NCI-H82 (cell line): ENCODE measurements around the gene LPAR3.
"Not testable (repeated sequence)": the region's sequence is repeated elsewhere in the genome, so short reads cannot be mapped to it uniquely, and the experiment has no call there.

ENCODE experiments used
- DNase-seq: peaks from one replicate; lab custom pipeline; 2025; lab: John Stamatoyannopoulos, UW

Gene LPAR3, protein sequence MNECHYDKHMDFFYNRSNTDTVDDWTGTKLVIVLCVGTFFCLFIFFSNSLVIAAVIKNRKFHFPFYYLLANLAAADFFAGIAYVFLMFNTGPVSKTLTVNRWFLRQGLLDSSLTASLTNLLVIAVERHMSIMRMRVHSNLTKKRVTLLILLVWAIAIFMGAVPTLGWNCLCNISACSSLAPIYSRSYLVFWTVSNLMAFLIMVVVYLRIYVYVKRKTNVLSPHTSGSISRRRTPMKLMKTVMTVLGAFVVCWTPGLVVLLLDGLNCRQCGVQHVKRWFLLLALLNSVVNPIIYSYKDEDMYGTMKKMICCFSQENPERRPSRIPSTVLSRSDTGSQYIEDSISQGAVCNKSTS

DNA sequence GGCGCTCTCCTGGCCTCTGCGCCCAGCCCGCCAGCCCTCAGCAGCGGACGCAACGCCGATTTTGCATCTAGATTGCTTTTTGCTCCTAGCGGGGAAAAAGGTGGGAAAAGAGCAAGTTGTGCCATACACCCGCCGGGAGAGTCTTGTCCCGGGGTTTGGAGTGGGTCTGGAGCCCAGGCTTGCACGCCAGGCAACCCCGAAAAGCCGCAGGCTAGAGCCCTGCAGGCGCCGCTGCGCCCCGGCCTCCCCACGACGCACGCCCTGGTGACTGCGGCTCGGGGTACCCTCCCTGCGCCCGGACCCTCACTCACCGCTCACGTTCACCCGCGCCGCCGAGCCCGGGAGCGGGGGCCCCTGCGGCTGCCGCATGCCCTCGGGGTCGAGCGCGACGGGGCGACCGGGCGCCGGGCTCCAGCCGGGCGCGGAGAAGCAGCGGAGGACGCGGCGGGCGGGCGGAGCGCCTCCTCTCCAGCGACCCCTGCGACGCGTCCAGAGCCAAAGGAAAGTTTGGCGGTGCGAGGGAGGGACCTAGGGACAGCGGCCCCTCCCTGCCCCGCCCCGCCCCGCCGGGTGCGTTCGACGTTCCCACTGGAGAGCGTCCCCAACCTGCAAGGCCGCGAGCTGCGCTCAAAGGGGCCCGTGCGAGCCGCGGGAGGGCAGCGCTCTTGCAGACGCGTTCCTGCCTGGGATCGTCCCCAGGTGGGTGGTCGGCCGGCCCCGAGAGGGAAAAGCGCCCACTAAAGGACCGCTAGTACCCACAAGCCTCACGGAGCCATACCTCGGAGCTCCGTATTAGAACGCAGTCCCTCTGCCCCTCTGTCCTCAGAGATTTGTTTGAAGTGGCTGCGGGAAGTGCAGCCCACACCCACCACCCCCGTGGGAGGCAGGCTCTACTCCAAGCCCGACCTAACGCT, at the start of gene LPAR3:
Gene LPAR3, minus strand, starts transcription at position 502 of the 914 bp plus-strand sequence. CDS start 27,086 bp downstream, outside the sequence.
- DNase-seq = peak; percentile 87

DNA sequence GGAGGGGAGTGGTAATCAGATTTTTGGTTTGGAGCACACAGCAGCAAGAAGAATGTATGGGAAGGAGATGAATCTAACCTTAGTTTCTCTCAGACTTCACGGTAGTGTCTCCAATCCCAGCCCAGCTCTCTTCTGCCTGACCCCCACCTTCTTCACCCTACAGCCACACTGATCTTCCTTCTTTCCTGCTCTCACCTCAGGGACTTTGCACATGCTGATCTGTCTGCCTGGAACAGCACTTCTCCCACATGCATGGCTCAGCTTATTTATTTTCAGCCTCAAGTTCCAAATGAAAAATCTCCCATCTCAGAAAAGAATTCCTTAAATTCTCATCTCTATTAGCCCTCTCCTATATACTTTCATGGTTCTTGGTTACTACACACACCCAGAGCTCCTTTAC, 48.8 kb upstream of the LPAR3 start:
- no peak for DNase-seq

DNA sequence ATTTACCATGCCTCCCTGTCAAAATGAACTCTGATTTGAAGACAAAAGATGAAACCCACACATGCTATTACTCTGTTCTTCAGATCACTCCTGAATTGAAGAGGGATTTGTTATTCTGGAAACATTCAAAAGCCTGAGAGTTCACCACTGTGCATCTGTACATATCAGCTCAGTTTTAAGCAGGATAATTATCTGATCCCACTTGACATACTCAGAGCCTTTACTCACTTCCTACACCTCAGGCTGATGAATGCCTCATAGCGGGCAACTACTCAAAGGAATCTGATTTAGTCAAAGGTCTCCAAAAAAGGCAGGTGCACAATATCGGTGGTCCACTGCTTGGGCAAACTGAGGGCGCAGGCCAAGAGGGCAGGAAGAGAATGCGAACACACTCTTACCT, 47.5 kb upstream of the LPAR3 start:
- no peak for DNase-seq

DNA sequence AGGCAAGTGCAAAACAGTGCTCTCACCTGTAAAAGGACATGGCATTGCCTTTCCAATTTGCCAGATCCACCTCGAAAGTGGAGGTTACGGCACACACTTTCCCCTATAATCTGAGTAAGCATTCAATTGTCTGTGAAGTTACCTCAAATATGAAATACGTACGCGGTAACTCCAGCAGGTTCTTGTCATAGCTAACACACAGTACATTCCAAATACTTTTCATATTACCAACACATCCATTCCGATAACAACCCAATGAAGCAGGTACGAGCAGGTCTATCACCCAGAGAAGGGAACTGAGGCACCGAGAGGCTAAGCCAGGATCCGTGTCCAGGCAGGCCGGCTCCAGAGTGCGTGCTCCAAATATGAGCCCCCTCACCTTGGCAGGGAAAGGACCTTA, 46.8 kb upstream of the LPAR3 start:
- no peak for DNase-seq

DNA sequence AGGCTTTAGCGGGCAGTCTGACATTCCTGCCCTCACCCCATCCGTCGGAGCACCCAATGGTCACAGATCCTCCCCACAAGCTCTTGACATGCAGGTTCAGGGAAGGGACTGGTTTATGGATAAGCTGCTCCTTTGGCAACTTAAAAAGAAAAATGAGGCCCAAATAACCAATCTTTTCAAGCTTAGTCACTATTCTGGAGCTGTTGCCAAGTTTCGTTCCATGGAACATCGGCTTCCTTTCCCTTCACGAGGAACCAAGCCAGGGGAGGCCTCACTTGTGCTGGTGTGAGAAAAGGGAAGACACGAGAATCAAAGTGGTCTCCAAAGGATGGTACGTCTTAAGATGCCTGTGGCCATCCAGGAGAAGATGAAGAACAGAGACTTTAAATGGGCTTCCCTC, 46.1 kb upstream of the LPAR3 start:
- DNase-seq = no peak

DNA sequence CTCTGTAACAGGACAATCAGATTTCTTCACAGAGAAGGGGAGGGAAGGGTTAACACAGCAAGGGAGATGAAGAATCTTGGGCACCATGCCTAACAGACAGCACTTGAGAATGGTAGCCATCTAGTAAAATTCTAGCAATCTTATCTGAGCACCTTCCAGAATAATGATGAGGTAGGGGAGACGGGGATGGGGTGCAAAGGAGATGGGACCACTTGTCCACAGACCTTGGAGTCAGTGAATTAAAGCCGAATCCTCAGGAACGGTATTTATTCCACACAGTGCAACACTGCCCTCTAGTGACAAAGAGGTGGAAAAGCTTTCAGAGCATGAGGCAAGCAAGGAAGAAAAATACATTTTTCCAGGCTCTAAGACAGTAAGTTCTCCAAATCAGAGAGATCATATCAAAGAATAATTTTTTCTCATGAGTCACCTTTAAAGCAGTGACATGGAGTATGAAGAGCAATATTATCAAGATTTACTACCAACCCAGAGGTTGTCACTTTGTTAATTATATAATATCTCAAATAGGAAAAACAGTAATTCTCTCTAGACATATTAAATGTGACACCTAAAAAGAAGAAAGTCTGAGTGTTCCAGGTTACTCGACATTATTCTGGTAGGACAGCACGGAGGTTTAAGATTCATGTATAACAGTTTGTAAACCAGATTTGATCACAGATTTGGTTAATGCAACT, 43.3 kb upstream of the LPAR3 start:
- DNase-seq = peak; percentile 84

DNA sequence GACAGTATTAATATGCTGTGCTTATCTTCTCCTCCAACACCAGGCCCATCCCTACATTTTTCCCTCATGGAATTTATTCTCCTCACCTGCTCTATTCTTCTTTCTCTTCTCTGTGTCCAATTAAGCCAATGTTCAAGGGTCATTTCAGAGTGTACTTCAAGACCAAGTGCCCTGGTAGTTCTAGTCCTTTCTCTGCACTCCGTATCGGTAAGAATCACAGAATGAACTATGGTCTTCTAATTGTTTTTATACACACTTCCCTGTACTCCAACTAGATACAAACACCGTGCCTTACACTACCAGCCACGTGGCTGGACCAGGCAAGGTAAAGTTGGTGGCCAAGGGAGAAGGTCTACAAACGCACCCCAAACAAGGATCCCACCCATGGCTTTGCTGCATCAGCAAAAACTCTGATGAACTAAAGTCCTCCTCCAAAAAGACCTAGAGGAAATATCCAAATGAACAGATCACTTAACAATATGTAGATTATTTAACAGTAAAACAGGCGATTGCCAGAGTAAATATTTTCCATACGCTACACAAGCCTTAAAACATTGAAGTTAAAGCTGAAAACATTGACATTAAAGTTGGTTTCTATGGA, 40.1 kb upstream of the LPAR3 start:
- no peak for DNase-seq

DNA sequence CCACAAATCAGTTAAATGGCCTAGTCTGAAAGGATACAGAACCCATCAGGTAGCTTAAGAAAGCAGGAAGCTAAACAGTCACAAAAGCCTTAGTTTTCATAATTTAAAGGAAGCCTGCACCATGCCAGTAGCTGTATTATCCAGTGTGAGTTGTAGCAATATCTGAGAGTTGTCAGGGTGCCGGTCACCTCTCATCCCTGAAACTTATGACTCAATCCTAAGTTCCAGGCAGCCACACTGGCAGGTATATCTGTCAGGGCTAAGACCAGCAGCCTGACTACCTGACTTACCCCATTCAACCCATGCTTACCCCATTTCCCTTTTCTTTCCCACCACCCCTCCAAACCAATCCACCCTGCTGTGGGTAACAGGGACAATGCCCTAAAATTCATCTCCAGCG, 37.8 kb upstream of the LPAR3 start:
- no peak for DNase-seq

DNA sequence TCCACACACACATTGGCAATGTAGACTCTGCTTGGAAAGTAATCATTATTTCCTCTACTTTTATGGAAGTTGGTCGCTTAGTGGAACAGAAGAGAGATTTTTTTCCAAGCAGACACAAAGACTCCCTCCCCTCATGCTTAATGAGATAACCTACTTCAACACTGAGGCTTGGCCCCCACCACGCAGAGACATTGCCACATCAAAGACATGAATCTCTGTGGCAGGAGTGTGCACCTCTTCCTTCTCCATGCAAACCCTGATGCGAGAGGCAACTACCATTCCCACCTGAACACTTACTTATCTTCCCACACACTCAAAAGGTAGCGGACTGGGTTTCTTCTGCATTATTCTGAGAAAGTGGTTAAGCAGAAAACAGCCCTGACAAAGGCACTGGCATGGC, 37.3 kb upstream of the LPAR3 start:
- DNase-seq = no peak

DNA sequence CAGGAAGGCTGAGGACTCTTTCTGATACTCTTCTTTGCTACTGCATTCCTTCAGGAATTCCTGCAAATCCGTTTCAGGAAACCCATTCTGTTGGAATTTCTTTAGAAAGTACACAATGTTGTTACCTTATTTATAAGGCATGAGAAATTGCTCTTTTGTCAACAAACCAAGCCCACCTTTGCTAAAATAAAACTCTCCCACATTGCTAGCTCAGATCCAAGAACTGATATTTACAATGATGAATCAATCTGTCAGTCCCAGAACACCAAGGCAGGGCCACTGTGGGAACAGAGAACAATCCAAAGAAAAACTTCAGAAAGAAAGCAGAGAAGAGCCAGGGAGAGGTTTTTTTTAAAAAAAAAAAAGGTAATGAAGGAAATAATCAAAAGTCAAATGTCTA, 36.6 kb upstream of the LPAR3 start:
- DNase-seq = no peak

DNA sequence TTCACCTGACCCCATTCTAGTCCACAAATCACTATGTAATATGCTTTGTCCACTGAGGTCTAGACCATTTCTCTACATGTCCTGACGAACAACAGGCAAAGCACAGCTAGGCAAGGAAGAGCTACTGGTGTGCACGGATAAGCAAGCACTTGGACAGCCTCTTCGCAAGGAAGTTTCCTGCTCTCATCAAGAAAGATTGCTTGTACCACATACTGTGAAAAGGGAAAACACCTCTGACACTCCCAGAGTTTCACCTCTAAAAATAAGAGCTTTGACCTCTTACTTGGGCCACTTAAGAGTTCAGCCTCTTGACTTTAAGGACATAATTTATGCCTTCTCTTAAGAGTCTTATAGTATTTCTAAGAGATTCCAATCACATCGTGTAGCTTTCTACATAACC, 36.0 kb upstream of the LPAR3 start:
- no peak for DNase-seq

DNA sequence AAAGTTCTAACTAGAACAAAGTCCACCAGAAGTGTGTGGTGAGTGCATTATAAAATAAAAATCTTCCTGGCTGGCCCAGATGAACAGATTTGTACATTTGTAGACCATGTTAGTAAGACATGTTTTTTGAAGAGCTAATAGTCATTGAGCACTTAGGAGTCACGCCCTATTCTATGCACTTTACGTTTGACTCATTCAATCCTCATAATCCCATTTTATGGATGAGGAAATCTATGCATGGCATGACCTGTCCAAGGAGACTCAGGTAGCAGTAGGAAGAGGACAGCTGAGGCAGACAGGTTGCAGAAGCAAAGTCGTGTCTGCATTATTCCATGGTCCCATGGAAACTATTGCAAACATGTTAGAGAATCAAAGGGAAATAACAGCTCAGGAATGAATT, 30.3 kb upstream of the LPAR3 start:
- no peak for DNase-seq

DNA sequence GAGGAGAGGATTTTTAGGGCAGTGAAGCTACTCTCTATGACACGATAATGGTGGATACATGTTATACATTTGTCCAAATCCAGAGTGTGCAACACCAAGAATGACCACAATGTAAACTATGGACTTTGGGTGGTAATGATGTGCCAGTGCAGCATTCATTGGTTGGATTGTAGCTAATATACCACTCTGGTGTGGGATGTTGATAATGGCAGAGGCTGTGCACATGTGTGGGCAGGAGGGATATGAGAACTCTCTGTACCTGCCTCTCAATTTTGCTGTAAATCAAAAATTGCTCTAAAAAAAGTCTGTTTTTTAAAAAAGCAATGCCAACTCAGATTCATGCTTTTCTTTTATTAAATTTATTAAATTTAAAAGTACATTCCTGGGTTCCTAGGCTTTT, 27.2 kb upstream of the LPAR3 start:
- no peak for DNase-seq

DNA sequence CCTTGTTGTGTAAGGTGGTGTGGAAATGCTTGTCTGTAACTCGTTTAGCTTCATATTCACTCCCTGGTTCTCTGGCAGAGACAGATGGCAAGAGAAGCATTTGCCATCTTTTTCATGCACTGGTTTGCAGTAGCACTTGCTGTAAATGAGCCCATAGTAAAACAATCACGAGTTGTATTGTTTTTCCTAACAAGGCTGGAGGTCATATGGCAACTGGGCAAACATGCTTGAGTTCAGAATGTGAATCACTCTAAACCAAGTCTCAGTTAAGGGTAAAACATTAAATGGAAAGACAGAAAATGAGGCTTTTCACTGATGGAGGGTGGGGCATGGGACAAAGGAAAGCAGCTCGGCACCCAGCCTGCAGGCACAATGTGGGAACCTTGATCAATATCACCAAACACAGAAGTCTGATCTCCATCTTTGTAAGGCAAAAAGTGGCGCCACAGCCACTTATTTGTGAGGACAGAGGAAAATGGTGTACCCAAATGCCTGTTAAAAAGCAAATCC, 26.5 kb upstream of the LPAR3 start:
- no peak for DNase-seq

DNA sequence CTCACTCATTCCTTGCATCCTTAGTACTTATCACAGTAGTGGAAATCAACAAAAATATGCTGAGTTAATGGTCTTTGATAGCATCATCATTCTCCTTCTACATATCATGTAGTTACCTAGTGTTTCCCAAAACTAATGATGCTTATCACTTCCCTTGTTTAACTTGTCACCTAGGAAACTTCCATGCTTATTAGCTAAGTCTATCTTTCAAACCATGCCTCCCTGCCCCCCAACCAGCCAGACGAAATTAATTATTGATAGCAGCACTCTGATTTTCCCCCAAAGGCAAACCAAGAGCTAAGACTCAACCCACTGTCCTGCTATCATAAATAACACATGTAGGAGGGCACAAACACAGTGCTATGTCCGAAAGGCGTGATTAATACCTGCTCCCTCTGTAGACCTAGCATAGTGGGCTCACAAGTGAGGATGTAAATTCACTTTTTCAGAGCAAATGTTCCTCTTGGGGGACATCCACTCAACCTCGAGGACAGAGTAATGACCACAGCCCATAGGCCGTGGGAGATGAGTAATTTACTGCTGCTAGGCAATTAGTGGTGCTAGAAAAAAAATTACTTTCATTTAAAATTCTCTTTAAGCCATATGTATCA, 25.8 kb upstream of the LPAR3 start:
- no peak for DNase-seq

DNA sequence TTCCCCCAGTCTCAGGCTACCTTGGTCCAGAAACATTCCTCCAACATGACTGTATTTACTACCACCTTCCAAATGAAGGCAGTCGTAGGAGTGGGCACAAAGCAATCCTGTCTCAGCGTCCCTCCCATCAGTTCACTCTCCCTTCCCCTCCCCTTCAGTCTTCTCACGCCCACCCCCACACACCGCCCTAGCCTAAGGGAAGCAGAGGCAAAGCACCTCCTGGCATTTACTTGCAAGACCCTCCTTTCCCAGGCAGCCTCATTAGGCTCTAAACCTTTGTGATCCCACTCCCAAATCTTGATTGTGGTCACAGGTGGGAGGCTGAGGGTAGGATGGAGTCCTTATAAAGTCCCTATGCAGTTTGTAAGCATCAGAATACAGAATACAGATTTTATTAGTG, 23.9 kb upstream of the LPAR3 start:
- DNase-seq = no peak

DNA sequence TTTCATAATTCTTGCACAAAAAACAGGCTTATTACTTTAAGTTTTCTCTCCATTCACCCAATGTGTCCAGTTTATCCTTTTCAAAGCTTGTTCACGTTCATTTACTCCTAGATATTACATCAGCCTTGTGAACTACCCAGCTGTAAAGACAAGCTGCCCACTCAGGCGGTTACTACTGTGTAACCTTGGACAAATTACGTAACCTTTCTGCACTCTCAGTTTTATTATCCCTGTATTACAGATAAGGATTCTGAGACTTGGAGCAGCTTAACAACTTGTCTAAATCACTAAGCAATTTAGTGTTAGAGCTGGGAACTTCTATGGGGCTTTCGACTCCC, 20.5 kb upstream of the LPAR3 start:
- DNase-seq = no peak

DNA sequence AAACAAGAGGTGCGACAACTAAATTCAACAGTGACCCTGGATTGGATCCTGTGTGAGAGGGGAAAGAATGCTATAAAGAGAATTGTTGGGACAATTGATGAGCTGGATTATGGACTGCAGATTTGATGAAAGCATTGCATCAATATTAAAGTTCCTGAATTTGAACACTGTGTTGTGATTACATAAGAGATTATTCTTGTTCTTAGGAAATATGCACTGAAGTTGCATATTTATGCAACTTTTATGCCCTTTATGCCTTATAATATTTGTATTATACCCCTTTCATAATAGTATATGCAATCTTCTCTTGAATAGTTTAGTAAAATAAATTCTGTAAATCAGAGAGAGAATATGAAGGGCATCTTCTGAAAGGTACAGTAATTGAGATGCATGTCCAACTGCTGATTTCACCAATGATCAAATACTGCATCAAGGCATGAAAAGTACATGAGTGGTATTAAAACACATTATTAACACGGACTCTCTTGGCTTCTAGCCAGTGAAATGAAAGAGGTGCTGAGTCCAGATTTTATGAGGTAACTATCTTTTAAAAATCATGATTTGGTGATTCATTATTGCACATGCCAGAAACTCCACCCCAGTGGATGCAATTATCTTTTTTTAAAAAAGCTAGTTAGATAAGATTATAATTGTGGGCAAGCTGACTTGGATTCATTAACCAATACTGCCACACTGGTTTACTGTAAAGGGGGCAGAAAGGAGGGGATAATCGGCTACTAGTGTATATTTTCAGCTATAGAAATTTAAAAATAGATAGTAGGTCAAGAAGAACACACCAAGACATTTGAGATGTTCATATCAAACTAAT, 19.9 kb upstream of the LPAR3 start:
- DNase-seq = no peak

DNA sequence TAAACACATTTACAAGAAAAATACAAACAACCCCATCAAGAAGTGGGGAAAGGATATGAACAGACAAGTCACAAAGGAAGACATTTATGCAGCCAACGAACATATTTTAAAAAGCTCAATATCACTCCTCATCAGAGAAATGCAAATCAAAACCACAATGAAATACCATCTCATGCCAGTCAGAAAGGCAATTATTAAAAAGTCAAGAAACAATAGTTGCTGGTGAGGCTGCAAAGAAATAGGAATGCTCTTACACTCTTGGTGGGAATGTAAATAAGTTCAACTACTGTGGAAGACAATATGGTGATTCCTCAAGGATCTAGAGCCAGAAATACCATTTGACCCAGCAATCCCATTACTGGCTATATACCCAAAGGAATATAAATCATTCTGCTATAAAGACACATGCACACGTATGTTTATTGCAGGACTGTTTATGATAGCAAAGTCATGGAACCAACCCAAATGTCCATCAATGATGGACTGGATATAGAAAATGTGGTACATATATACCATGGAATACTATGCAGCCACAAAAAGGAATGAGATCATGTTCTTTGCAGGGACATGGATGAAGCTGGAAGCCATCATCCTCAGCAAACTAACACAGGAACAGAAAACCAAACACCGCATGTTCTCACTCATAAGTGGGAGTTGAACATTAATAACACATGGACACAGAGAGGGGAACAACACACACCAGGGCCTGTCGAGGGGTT, 15.9 kb upstream of the LPAR3 start:
- DNase-seq = not testable (repeated sequence)
